Peyer's patch (tissue), 4 donors: ENCODE measurements around the gene UNCX. TPM values are rescaled to one million over a fixed set of nuclear protein-coding genes. Genes with fewer than 3 reads are reported as not detected.
"Not testable (repeated sequence)": the region's sequence is repeated elsewhere in the genome, so short reads cannot be mapped to it uniquely, and the experiment has no call there.

ENCODE experiments used
- DNase-seq, 3 donors: peaks; one replicate each; pipeline ENCODE4 v3.0.0-alpha.2; 2017 to 2019
- H3K27ac ChIP-seq, 4 donors: fragments of 200-600 bp; sonication (generic); one replicate each; pipeline ENCODE4 v1.5.1; 2016 to 2019
- H3K27me3 ChIP-seq, 2 donors: fragments of 200-600 bp; sonication (generic); one replicate each; pipeline ENCODE4 v1.5.1; 2019
- H3K36me3 ChIP-seq, 3 donors: fragments of 200-600 bp; sonication (generic); one replicate each; pipeline ENCODE4 v1.5.1; 2016 to 2019
- H3K4me1 ChIP-seq, 4 donors: fragments of 200-600 bp; sonication (generic); one replicate each; pipeline ENCODE4 v1.5.1; 2016 to 2019
- H3K4me3 ChIP-seq, 4 donors: fragments of 200-600 bp; sonication (generic); 1 replicate in 3 of 4; 2 replicates in 1 of 4; pipeline ENCODE4 v1.5.1; 2016 to 2019; ENCODE audit warnings: mild to moderate bottlenecking in 1 of 4
- H3K9me3 ChIP-seq, 4 donors: fragments of 200-600 bp; sonication (generic); one replicate each; pipeline ENCODE4 v1.5.1; 2016 to 2019; ENCODE audit warnings: mild to moderate bottlenecking in 1 of 4
- POLR2A ChIP-seq, 2 donors: fragments of 450-650 bp; IDR thresholded peaks; one replicate each; pipeline ENCODE4 v1.5.1; 2017; ENCODE audit warnings: antibody characterized with exemption in 2 of 2, mild to moderate bottlenecking in 2 of 2, moderate library complexity in 2 of 2
- total RNA-seq, 4 donors: library from RNA; depleted of rRNA; stranded (reverse); fragments of >200 nt; gene quantifications; one replicate each; pipeline ENCODE4 v1.1.0, GENCODE V29; 2016
- TF ChIP-seq, protein P1 (sequence below), 6 experiments: fragments of 450-650 bp in 4 of 6; fragments of 200-600 bp in 2 of 6; sonication (generic) in 1 of 6; IDR thresholded peaks; one replicate each; pipeline ENCODE4 v1.5.1; 2017 to 2019; ENCODE audit warnings: antibody characterized with exemption in 6 of 6, mild to moderate bottlenecking in 3 of 6, moderate library complexity in 1 of 6

Gene UNCX
- total RNA-seq, 4 donors from 2014 or later, result not detected

DNA sequence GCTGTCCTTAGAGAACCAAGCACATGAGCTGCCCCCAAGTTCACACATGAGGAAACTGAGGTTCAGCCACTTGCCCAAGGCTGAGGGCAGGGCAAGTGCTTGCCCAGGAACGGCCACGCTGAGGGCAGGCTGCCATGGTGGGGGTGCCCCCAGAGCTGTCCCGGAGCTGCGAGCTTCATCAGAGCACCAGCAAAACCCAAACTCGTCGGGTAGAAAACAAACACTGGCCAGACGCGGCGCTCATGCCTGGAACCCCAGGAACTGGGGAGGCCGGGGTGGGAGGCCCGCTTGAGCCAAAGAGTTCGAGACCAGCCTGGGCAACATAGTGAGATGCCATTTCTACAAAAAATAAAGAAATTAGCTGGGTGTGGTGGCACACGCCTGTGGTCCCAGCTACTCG lies 38.4 kb downstream of the UNCX start:
- no peak for DNase-seq
- Histone ChIP-seq H3K36me3 (no peaks in the 10 kb centered on the region), H3K4me3 (no peak overlapping the region), H3K9me3 (no peaks in the 10 kb centered on the region), H3K27me3 (no peaks in the 10 kb centered on the region), H3K4me1 (no peaks in the 10 kb centered on the region), H3K27ac (no peak overlapping the region)
- TF ChIP-seq, protein P1, sequence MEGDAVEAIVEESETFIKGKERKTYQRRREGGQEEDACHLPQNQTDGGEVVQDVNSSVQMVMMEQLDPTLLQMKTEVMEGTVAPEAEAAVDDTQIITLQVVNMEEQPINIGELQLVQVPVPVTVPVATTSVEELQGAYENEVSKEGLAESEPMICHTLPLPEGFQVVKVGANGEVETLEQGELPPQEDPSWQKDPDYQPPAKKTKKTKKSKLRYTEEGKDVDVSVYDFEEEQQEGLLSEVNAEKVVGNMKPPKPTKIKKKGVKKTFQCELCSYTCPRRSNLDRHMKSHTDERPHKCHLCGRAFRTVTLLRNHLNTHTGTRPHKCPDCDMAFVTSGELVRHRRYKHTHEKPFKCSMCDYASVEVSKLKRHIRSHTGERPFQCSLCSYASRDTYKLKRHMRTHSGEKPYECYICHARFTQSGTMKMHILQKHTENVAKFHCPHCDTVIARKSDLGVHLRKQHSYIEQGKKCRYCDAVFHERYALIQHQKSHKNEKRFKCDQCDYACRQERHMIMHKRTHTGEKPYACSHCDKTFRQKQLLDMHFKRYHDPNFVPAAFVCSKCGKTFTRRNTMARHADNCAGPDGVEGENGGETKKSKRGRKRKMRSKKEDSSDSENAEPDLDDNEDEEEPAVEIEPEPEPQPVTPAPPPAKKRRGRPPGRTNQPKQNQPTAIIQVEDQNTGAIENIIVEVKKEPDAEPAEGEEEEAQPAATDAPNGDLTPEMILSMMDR (IDR thresholded peaks at IDR 0.05), result no peak
- no peak for TF ChIP-seq POLR2A (IDR thresholded peaks at IDR 0.05)

DNA sequence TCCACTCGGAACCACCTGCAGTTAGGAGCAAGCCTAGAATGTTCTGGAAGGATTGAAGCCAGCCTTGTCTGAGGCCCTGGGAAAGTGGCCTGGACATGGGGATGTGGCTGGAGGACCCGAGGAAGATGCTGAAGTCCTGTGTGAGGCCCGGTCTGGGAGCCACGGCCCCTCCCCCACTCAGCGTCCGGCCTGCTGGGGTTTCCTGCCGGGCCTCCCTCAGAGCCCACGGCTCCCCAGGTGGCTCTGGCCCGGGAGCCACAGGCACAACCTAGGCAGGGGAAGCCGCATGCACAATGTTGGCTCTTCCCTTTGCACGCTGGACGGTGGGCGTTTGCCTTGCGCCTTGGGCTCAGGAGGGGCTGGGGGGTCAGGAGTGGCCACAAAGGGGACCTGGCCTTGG lies 39.0 kb downstream of the UNCX start:
- H3K9me3 ChIP-seq, result no peaks in the 10 kb centered on the region
- no peaks in the 10 kb centered on the region for H3K36me3 ChIP-seq
- no peak for DNase-seq
- no peak overlapping the region for H3K4me3 ChIP-seq
- H3K4me1 ChIP-seq, result no peaks in the 10 kb centered on the region
- no peak overlapping the region for H3K27ac ChIP-seq
- TF ChIP-seq POLR2A (IDR thresholded peaks at IDR 0.05), result no peak
- TF ChIP-seq, protein P1 (IDR thresholded peaks at IDR 0.05), result no peak
- H3K27me3 ChIP-seq, result no peaks in the 10 kb centered on the region

DNA sequence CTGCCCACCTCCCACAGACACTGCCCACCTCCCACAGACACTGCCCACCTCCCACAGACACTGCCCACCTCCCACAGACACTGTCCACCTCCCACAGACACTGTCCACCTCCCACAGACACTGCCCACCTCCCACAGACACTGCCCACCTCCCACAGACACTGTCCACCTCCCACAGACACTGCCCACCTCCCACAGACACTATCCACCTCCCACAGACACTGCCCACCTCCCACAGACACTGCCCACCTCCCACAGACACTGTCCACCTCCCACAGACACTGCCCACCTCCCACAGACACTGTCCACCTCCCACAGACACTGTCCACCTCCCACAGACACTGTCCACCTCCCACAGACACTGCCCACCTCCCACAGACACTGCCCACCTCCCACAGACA lies 39.5 kb downstream of the UNCX start:
- not testable (repeated sequence) for H3K27ac ChIP-seq, H3K36me3 ChIP-seq, H3K27me3 ChIP-seq, DNase-seq, H3K4me1 ChIP-seq, H3K4me3 ChIP-seq, H3K9me3 ChIP-seq

DNA sequence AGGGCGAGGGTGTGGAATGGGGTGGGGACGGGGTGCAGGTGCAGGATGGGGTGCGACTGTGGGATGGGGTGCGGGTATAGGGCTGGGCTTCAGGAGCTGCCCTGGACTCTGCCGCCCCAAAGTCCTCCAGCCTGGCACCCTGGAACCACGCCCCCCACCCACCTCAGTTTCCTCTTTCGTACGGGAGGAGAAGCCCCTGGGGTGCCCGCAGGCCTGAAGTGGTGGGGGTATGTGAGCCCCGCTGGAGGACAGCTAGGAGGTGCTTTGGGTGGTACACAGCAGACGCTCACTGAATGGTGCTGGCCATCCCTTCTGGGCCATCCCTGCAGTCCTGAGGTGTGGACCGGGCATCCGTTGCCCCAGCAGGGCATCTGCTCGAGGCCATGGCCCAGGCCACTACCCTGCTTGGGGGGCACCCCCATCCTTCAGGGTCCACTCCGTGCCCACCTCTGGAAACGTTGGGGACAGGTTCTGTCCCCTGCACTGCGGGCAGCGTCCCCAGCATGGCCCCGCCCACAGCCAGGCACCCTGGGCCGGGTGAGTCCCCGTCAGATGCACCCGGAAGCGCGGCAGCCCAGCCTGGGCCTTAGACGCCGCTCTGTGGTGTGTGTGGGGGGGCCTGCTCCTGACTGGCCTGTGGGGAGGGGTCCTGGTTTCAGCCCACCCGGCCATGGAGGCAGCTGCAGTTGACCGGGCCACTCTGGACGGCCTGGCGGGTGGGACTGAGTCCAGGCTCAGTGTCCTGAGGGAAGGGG lies 41.6 kb downstream of the UNCX start:
- DNase-seq, result no peak
- no peaks in the 10 kb centered on the region for H3K27me3 ChIP-seq
- H3K4me3 ChIP-seq, result no peak overlapping the region
- H3K27ac ChIP-seq, result no peak overlapping the region
- H3K4me1 ChIP-seq, result no peaks in the 10 kb centered on the region
- TF ChIP-seq, protein P1 (IDR thresholded peaks at IDR 0.05), result no peak
- TF ChIP-seq POLR2A (IDR thresholded peaks at IDR 0.05), result no peak
- H3K36me3 ChIP-seq, result no peaks in the 10 kb centered on the region
- H3K9me3 ChIP-seq, result no peaks in the 10 kb centered on the region

DNA sequence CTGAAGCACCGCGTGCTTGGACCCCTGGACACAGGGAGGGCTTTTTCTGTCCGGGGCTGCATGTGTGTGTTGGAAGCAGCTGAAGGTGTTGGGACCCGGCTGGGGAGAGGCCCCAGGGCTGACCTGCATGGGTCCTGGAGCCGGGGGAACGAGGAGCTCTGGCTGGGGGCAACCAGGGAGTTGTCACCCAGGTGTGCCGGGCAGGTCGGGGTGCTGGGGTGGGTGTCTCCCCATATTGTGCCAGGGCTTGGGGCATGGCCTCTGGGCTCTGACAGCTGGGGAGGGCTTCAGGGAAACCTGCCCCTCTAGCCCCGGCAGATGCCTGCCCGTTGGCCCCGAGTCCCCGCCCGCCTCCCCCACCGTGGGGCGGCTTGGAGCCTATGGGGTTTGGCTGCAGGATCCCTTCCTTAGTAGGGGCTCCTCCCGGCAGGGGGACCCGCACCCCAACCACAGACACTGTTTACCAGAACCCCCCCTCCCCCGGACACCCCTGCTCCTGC lies 42.3 kb downstream of the UNCX start:
- no peaks in the 10 kb centered on the region for H3K9me3 ChIP-seq
- H3K27me3 ChIP-seq, result no peaks in the 10 kb centered on the region
- no peak for DNase-seq
- no peak overlapping the region for H3K4me3 ChIP-seq
- H3K27ac ChIP-seq, result no peak overlapping the region
- TF ChIP-seq POLR2A (IDR thresholded peaks at IDR 0.05), result no peak
- TF ChIP-seq, protein P1 (IDR thresholded peaks at IDR 0.05), result no peak
- H3K36me3 ChIP-seq, result no peaks in the 10 kb centered on the region
- no peaks in the 10 kb centered on the region for H3K4me1 ChIP-seq

DNA sequence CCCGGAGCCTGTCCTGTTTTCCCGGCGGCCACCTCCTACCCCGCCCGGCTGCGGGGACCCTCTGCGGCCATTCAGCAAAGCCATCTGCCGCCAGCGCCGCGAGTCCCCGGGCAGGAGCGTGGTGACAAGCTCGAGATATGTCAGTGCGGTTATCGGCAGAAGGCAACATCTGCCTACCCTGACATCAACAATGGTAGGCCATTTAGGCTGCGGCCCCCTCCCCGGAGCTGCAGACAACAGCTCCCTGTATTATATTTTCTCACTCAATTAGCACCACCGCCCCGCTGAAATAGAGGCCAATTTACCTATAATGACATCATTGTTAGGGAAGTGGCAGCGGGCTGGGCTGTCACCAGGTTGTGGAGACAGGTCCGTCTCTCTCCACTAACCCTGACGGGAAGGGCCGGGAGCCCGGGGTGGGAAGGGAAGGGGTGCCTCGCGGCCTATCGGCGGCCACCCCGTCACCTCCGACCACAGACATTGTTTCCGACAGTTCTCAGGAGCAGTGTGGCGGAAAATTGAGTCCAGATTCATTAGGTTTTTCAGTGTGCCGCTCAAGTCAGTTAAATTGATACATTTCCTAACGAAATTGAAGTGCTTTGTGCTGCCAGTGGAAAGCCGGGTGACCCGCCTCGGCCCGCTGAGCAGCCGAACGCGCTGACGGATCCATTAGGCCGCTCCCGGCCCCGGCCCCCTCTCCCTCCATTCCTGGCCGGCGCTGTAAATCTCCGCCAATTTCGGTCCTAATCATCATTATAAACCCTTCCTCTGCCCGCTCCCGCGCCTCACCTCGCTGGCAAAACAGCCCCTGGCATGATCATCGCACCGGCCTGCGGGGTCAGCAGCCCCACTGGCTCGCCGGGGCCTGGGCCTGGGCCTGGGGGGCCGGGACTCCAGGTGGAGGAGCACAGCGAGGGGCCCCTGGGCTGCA lies 43.0 kb downstream of the UNCX start:
- H3K27ac ChIP-seq, result no peak overlapping the region
- no peak for DNase-seq
- no peaks in the 10 kb centered on the region for H3K27me3 ChIP-seq
- no peak overlapping the region for H3K4me3 ChIP-seq
- H3K4me1 ChIP-seq, result no peaks in the 10 kb centered on the region
- H3K36me3 ChIP-seq, result no peaks in the 10 kb centered on the region
- H3K9me3 ChIP-seq, result no peaks in the 10 kb centered on the region
- no peak for TF ChIP-seq POLR2A (IDR thresholded peaks at IDR 0.05)
- TF ChIP-seq, protein P1 (IDR thresholded peaks at IDR 0.05), result no peak
